WTC11 (cell line): ENCODE results near the gene NEK3. TPM values are rescaled to one million over a fixed set of nuclear protein-coding genes. Genes with fewer than 3 reads are reported as not detected.
A peak's percentile ranks its signal among the peaks of the same experiment; 100 is the strongest.

Source experiments
- ARID4B ChIP-seq: sonication (generic); formaldehyde crosslinking; IDR thresholded peaks from 2 replicates; pipeline ENCODE4 v1.8.0; 2023; ENCODE audit warnings: missing genetic modification reagents, mild to moderate bottlenecking, borderline replicate concordance
- CBFB ChIP-seq: sonication (generic); formaldehyde crosslinking; IDR thresholded peaks from 2 replicates; pipeline ENCODE4 v1.8.1; 2022; ENCODE audit warnings: mild to moderate bottlenecking, low read depth, missing genetic modification reagents
- CDX4 ChIP-seq: fragments of 250-450 bp; sonication (Bioruptor Pico); IDR thresholded peaks from 2 replicates; pipeline ENCODE4 v1.9.0; 2021; ENCODE audit warnings: moderate library complexity, mild to moderate bottlenecking, inconsistent platforms, borderline replicate concordance
- E2F1 ChIP-seq: sonication (generic); formaldehyde crosslinking; IDR thresholded peaks from 2 replicates; pipeline ENCODE4 v1.8.0; 2022; ENCODE audit warnings: mild to moderate bottlenecking, missing genetic modification reagents
- FOXP4 ChIP-seq: sonication (generic); formaldehyde crosslinking; IDR thresholded peaks from 2 replicates; pipeline ENCODE4 v1.8.0; 2022; ENCODE audit warnings: mild to moderate bottlenecking, missing genetic modification reagents
- HMGXB4 ChIP-seq: sonication (generic); formaldehyde crosslinking; IDR thresholded peaks from 2 replicates; pipeline ENCODE4 v1.8.1; 2023; ENCODE audit warnings: mild to moderate bottlenecking, moderate library complexity, missing genetic modification reagents
- IRF1 ChIP-seq: sonication (generic); formaldehyde crosslinking; IDR thresholded peaks from 2 replicates; pipeline ENCODE4 v1.8.0; 2023; ENCODE audit warnings: missing genetic modification reagents
- NR2C2 ChIP-seq: sonication (generic); formaldehyde crosslinking; IDR thresholded peaks from 2 replicates; pipeline ENCODE4 v1.8.0; 2022; ENCODE audit warnings: mild to moderate bottlenecking, missing genetic modification reagents
- RELA ChIP-seq: sonication (generic); formaldehyde crosslinking; IDR thresholded peaks from 2 replicates; pipeline ENCODE4 v1.8.1; 2022; ENCODE audit warnings: missing genetic modification reagents, mild to moderate bottlenecking, borderline replicate concordance
- RORB ChIP-seq: fragments of 250-450 bp; sonication (Bioruptor Pico); IDR thresholded peaks from 2 replicates; pipeline ENCODE4 v1.9.0; 2021; ENCODE audit warnings: mild to moderate bottlenecking
- SMAD4 ChIP-seq: sonication (generic); formaldehyde crosslinking; IDR thresholded peaks from 2 replicates; pipeline ENCODE4 v1.8.0; 2022; ENCODE audit warnings: mild to moderate bottlenecking, missing genetic modification reagents
- SP1 ChIP-seq: sonication (generic); formaldehyde crosslinking; conservative IDR thresholded peaks from 2 replicates; pipeline ENCODE4 v1.8.1; 2022; ENCODE audit warnings: missing genetic modification reagents
- ZNF121 ChIP-seq: sonication (generic); formaldehyde crosslinking; IDR thresholded peaks from 2 replicates; pipeline ENCODE4 v1.8.0; 2023; ENCODE audit warnings: missing genetic modification reagents
- ZNF281 ChIP-seq: sonication (generic); formaldehyde crosslinking; IDR thresholded peaks from 2 replicates; pipeline ENCODE4 v1.8.0; 2023; ENCODE audit warnings: mild to moderate bottlenecking, missing genetic modification reagents
- ZNF396 ChIP-seq: fragments of 250-450 bp; sonication (Bioruptor Pico); IDR thresholded peaks from 2 replicates; pipeline ENCODE4 v1.8.0; 2021; ENCODE audit warnings: mild to moderate bottlenecking, moderate library complexity, borderline replicate concordance
- ZNF425 ChIP-seq: fragments of 250-450 bp; sonication (Bioruptor Pico); conservative IDR thresholded peaks from 2 replicates; pipeline ENCODE4 v1.9.0; 2021; ENCODE audit warnings: mild to moderate bottlenecking
- total RNA-seq: library from RNA; stranded (reverse); gene quantifications from 3 replicates; pipeline ENCODE4 v1.2.3, GENCODE V29; 2021

Gene NEK3
- total RNA-seq, 1 experiment from 2014 or later = 33.3 TPM

- TF ChIP-seq ARID4B (CRISPR knock-in tag) (peak; percentile 95), RELA (CRISPR knock-in tag) (peak; percentile 95), CDX4 (CRISPR knock-in tag) (no peak), CBFB (CRISPR knock-in tag) (no peak), SMAD4 (CRISPR knock-in tag) (peak; percentile 93), NR2C2 (CRISPR knock-in tag) (peak; percentile 87), RORB (CRISPR knock-in tag) (no peak), E2F1 (CRISPR knock-in tag) (peak; percentile 98), ZNF281 (CRISPR knock-in tag) (peak; percentile 98), ZNF121 (peak; percentile 20; the same call in 1 of the 2 replicates), ZNF425 (CRISPR knock-in tag) (no peak), HMGXB4 (CRISPR knock-in tag) (peak; percentile 92), IRF1 (CRISPR knock-in tag) (peak; percentile 97), SP1 (CRISPR knock-in tag) (peak; percentile 80), FOXP4 (CRISPR knock-in tag) (peak; percentile 97), ZNF396 (CRISPR knock-in tag) (no peak)
Observed at GRCh38 chr13:52159159-52159982, at the start of gene NEK3 (continued).
